Hepatic stellate cell (primary cell): ENCODE results near the gene TNFRSF9.
A peak's percentile ranks its signal among the peaks of the same experiment; 100 is the strongest.
"Not testable (repeated sequence)": the region's sequence is repeated elsewhere in the genome, so short reads cannot be mapped to it uniquely, and the experiment has no call there.

ENCODE experiments used
- DNase-seq: peaks from one replicate; pipeline ENCODE4 v3.0.0; 2011; ENCODE audit warnings: low spot score

The TNFRSF9 gene

DNA sequence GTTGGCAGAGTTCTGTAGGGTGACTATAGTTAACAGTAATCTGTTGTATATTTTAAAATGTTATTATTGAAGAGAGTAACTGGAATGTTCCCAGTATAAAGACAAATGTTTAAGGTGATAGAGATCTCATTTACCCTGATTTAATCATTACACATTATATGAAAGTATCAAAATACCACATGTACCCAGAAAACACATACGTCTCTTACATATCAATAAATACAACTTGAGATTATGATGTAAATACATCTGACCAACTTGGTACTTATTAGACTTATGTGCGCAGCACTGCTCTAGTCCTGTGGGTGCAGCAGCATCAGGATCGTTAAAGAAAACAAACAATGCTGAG lies 20.2 kb upstream of the TNFRSF9 start:
- DNase-seq: no peak

GRCh38 chr1:7960165-7960564 lies 19.5 kb upstream of the TNFRSF9 start:
- no peak for DNase-seq

DNA sequence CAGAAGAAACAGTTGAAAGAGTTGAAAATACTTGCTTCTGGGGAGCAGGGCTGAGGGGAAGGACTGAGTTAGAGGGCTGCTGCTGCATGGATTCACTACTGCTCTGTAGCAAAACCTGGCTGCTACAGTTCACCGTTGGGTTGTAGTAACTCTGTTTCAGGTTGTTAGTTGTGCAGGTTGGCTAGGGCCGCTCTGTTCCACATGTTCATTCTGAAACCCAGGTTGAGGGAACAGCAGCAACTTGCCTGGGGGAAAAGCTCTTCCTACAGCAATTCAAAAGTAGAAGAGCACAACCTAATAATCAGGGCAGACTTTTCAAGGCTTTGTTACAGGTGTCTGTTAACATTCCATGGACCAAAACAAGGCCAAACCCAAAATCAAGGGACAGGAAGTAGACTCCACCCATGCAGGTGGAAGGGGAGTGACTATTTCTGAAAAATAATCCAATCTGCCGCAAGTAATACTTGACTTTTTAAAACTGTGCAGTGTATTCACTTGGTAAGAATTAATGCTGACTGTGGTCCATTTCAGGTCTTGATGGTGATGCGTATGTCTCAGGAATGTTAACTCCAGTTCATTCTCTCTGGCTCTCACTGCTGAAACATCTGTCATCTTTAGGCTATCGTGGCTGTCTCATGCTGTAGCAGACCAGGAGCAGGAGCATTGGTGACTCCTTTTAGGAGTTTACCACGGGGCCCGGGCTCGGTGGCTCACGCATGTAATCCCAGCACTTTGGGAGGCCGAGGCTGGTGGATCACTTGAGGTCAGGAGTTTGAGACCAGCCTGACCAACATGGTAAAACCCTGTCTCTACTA lies 15.8 kb upstream of the TNFRSF9 start:
- peak; percentile 60 for DNase-seq

DNA sequence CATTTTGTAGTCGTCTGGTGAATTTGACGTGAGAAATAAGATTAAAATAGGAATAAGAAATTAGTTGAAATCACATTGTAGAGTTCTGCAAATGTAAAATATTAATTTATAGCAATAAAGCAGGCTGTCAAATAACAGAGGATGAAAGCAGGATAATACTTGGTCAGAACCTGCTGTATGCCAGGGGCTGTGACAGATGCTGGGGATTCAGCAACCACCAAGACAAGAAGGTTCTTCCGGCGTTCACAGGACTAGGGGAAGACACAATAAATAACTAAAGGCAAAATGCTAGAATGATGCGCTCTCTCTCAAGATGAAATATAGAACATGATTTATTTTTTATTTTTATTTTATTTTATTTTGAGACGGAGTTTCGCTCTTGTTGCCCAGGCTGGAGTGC lies 14.0 kb upstream of the TNFRSF9 start:
- DNase-seq: no peak

DNA sequence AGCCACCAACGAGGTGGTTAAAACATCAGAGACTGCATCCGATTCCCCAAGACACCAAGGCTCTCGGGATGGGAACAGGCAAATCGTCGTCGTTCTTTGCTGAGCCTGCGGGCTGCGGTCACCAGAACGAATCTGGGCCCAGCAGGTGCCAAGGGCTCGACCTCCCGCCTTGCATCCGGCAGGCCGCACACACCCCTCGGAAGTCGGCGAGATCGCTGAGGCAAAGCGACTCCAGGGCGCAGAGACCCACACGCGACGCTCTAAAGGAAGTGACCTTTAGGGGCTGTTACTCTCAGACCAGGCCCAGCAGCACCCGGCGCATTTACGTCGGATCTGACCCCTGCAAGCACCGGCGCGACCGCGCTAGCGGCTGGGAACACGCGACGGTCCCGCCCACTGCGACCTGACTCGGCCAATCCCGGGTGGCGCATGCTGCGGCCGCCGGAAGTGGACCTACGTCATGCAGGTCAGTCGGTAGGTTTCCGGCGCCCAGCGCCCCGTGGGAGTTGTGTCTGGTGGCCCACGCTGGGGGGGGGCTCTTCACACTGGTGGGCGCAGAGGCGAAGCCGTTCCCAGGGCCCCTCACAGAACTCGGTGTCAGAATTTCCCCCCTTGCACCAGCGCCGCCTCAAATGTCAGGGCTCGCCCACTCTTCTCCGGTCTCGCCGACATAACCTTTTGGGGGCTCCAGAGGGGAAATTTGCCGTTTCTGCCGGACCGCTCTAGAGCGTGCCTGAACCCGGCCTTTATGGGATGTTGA lies 13.4 kb upstream of the TNFRSF9 start:
- peak; percentile 83 for DNase-seq

DNA sequence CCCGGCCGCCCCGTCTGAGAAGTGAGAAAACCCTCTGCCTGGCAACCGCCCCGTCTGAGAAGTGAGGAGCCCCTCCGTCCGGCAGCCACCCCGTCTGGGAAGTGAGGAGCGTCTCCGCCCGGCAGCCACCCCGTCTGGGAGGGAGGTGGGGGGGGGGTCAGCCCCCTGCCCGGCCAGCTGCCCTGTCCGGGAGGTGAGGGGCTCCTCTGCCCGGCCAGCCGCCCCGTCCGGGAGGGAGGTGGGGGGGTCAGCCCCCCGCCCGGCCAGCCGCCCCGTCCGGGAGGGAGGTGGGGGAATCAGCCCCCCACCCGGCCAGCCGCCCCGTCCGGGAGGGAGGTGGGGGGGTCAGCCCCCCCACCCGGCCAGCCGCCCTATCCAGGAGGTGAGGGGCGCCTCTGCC lies 12.2 kb upstream of the TNFRSF9 start:
- not testable (repeated sequence) for DNase-seq

DNA sequence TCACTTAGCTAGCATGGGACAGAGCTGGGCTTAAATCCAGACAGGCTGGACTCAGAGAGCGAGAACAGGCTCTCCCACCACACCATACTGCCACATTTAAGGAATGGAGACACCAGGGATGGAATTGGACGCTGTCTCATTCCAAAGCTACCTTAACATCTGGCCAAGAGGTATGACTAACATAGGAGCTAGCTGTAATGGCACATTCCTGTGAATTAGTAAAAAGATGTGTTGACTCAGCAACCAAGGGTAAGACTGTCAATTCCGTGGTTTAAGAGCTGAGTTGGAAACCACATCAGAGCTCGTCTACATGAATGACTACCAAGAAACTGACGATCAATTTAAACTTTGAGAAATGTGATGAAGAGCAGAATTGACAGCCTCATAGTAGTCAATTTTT lies 8.3 kb upstream of the TNFRSF9 start:
- peak; percentile 44 for DNase-seq

DNA sequence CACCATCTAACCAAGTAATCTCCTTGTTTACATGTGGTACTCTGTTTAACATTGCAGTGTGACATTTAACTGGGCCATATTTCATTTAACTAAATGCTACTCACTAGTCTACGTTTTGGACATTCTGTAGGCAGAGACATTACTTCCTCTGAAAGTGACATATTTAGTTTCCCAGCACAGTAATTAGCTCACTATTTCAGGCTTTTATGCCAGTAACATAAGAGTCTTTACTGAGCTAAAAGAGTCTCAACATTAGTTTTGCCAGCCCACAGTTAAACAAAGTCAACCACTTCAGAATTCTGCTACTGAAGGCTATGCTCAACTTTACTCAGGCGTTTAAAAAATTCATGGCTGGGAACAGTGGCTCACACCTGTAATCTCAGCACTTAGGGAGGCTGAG lies 2.6 kb upstream of the TNFRSF9 start:
- no peak for DNase-seq

DNA sequence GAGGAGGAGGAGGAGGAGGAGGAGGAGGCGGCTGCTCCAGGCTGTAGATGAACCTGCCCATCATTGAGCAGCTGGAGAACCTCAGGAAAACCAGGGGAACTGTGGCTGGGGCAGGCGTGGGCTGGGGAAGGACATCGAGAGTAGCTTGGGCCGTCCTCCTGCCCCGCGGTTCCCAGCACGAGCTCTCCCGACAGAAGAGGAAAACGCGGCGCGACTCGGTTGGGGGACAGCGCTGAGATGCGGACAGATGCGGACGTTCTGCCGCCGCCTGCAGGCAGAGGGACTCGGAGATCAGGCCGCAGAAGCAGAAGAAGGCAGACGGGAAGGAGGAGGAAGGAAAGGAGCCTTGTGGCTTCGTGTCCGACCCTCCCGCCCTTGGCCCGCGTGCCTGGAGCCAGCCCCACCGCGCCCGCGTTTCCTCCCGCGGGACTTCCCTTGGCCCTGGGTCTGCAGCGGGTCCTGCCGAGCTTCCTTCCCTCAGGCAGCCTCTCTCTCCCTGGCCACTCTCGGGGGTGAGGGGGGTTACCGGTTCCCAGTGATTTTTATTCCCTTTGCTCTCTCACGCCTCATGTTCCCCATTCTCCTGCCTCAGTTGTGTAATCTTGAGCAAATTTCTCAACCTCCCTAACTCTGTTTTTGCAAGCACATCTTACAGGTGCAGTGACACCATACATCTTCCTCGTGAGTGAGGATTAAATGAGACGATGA lies 1.7 kb upstream of the TNFRSF9 start:
- peak; percentile 67 for DNase-seq

GRCh38 chr1:7941437-7941793 lies 776 bp upstream of the TNFRSF9 start:
- no peak for DNase-seq

DNA sequence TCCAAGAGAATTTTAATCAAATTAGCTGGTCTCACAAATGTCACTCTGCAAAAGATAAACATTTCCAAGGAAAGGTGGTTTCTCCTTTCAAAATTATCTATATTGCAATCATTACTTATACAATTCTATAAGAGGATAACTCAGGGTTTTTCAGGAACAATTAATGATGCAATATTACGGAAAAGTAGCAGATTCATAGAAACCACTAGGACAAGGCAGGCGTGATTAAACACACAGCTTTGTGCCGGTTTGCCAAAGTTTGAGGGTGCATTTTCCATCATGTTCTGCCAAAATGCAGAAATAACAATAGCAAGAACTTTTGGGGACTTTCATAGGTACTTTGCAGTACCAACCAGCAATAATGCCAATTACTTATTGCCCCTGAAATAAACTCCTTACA lies 605 bp downstream of the TNFRSF9 start:
- DNase-seq: no peak

- DNase-seq: no peak
Observed at GRCh38 chr1:7938070-7938469, 2.6 kb downstream of the TNFRSF9 start.

- DNase-seq: no peak
Observed at GRCh38 chr1:7932524-7933138, 8.0 kb downstream of the TNFRSF9 start.

GRCh38 chr1:7931446-7931812 lies 9.2 kb downstream of the TNFRSF9 start:
- no peak for DNase-seq

- DNase-seq: no peak
Observed at GRCh38 chr1:7930645-7931445, 9.8 kb downstream of the TNFRSF9 start.

GRCh38 chr1:7929637-7930036 lies 11.0 kb downstream of the TNFRSF9 start:
- no peak for DNase-seq

- DNase-seq: no peak
Observed at GRCh38 chr1:7928247-7928646, 12.4 kb downstream of the TNFRSF9 start.

- DNase-seq: not testable (repeated sequence)
Observed at GRCh38 chr1:7927061-7927460, 13.6 kb downstream of the TNFRSF9 start.

DNA sequence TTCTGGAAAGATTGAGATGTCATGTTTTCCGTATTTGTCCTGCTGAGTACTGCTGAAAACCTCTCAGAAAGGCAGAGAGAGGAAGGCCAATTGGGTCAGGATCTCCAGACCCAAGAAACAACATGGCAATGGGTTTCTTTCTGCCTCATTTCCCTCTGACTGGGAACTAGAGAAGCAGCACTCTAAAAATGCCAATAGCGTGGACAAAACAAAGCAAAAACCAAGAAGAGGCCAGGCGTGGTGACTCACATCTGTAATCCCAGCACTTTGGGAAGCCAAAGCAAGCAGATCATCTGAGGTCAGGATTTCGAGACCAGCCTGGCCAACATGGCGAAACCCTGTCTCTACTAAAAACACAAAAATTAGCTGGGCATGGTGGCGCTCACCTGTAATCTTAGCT lies 18.3 kb downstream of the TNFRSF9 start:
- DNase-seq: no peak

DNA sequence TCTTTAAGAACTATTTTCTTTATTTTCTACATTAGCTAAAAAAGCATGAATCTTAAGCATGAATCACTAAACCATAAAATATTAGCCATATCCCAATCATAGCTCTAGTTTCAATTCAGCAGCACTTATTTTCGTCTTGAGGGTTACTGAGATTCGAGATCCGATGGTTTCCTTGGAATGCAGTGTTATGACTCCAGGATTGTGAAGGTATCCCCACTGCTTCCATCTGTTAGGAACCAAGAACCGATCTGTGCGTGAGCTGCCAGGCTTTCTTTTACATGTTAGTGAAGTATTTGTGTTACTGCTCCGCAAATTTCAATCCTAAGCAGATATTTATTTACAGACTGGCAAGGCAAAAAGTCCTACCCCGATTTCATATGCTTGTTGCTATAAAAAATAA lies 18.8 kb downstream of the TNFRSF9 start:
- DNase-seq: peak; percentile 17

DNA sequence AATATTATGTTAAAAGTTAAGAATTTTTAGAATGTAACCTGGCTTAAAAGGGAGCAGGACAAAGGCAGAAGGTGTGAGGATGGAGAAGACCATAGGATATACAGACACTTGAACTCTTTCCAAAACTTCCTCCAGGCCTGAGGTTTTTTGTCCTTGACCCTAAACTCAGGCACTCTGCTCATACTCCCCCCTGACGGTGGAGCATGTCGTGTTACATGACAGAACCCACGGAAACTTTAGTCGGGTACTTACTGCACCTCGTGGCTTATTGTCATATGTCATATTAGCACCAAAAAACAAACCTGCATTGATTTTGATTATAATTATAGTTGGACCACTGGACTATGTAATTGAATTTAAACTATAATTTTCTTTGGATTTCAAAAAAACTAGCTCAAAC lies 20.8 kb downstream of the TNFRSF9 start:
- no peak for DNase-seq

GRCh38 chr1:7917971-7918370 lies 22.7 kb downstream of the TNFRSF9 start:
- not testable (repeated sequence) for DNase-seq
